ENCODE measurements around the gene QDPR.

The QDPR gene

DNA sequence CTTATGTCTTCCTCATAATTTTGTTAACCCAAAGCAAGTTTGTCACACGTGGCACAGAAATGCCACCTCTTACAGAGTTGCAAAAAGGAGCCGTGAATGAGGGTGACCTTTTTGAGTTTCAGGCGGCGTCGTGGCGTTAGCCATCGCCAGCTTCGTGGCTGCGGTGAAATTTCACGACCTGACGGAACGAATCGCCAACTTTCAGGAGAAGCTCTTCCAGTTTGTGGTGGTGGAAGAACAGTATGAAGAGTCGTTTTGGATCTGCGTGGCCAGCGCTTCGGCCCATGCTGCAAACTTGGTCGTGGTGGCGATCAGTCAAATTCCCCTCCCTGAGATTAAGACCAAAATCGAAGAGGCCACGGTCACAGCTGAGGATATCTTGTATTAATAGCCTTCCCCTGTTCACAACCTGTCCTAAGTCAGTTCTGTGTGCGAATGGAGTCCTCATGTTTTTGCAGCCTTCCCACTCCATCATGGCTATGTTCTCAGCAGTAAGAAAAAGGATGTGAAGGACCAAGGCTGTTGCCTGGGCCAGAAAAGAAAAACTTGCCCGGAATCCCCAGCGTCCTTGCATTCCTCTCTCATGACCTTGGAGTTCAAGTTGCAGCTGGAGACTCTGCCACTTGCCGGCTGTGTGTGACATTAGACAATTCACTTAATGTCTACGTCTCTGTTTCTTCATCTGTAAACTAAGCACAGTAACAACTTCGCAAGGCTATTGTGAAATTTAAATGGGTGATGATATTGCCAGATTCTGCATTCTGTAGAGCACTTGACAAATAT is 15.0 kb upstream of the QDPR start:
- no peak for DNase-seq

DNA sequence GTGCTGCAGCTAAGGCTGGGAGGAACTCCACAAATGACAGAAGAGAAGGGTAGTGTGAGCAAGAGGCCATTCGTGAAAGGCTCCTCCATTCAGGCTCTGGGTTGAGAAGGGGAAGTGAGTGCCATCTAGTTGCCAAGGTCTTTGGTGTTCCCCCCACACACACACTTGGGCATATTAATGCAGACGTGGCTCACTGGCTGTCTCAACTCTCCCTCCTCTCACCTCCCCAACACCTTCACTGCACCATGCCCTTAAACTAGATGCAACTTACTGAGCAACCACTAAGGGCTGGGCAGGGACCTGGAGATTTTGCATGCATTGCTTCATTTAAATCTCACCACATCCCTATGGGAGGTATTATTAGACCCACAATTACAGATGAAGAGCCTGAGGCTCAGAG is 11.8 kb upstream of the QDPR start:
- DNase-seq: peak in 3 of 4 experiments; percentile 8 to 19 (median 15)

DNA sequence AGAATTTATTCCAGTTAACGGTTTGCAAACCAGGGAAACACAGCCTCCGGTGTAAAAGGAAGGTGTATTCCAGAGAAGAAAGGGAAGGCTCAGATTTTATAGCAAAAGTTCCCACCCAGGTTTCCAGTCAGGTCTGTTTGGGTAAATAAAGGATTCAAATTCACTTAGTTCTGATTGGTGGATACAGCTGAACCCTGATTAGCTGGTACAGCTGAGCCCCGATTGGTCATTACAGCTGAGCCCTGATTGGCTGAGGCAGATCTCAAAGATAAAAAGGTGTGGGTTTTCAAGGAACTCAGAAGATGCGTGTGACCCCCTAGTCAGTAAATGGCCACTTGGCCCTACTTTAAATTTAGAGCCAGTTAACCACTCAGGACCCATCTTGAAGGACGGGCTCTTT is 9.7 kb upstream of the QDPR start:
- no peak for DNase-seq

- DNase-seq: no peak
These were observed 5.8 kb upstream of the QDPR start for GRCh38 chr4:17517664-17518063.

GRCh38 chr4:17516980-17517379 is 5.1 kb upstream of the QDPR start:
- DNase-seq: no peak

DNA sequence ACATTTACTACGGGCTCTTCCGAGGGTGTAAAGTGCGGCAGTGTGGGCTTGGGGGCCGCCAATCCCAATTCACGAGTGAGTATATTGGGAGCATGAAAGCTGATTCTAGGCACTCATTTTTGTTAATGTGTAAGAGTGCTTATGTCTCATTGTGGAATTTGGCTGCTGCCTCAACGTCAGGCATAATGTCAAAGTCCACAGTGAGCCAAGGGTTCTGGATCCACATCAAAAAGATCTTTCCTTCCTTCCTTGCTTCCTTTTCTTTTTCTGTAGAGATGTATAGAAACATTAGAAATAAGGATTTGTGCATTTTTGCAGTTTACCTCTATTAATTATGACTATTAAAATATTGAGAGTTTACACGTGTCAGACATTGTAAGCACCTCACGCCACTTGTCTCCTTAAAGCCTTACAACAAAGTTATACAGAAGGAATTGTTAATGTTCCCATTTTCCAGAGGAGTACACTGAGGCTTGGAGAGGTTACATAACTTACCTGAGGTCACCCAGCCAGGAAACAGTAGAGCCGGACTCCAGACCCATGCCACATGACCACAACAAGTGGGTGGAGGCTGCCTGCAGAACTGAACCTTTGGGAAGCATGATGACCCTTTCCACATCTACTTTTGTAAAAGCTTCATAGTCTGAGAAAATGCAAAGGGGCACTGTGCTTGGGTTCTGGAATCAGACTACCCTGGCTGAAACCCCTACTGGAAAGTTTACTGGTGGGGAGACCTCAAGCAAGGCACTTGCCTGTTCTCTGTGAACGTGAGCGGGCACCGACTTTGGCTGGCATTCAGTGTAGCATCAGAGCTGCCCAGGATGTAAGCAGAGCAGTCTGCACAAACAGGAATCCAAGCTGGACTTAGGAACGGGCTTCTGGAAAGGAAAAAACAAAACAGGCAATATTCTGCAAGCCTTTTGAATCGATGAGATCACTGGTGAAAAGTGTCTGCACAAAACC is 3.8 kb upstream of the QDPR start:
- peak in 2 of 4 experiments; percentile 19 to 27 for DNase-seq

GRCh38 chr4:17514865-17515264 is 3.0 kb upstream of the QDPR start, which contains the start of gene CLRN2:
TSS of gene CLRN2 (plus strand) at chr4:17515165. CDS start at chr4:17515267, 102 bp downstream.
- no peak for DNase-seq

DNA sequence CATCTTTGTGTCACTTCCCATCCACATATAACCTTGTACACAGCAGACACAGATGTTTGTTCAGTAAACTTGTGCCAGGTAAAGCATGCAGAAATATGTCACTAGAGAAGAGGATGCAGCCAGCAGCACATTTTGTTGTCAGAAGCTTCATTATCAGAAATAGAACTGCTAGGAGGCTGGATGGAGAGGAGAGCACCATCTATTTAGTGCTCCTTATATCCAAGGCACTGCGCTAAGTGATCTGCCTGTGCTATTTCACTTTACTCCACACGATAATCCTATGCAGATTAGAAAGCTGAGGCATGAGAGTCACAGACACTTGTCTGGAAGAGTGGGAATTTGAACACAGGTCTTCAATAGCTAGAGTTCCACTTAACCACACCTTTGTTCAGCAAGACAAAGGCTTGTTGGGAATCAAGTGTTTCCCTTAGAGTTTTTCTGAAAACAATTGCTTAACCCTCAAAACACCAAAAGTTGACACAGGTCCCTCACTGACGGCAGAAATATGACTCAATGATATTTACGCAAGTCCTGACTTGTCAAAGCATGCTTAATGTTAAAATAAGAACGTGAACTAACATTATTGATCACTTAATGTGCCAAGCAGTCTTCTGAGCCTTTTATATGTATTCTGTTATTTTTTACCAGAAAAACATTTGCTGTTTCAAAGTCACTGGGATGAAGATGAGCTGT is 1.2 kb upstream of the QDPR start:
- DNase-seq: peak in 1 of 4 experiments; percentile 26

- peak; percentile 46 to 66 (median 56) for DNase-seq
These were observed 361 bp downstream of the QDPR start for GRCh38 chr4:17511509-17511949.

GRCh38 chr4:17511051-17511450 is 839 bp downstream of the QDPR start:
- DNase-seq: no peak

DNA sequence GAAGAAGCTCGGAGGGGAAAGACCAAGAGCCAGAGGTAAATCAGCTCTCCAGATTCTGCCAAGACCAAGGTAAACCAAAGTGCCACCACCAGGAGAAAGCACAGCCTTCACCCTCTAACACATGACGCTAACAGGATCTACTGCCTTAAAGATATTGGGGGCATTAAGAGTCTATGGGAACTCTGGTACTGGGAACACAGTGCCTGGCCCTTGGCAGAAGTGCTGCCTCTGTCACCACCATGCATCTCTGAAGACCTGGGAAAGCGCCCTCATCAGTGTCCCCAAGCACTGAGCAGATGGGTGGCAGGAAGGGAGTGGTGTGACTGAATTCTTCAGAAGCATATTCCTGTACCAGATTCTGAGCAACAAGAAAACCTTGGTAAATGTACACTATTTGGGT is 1.3 kb downstream of the QDPR start:
- no peak for DNase-seq

GRCh38 chr4:17504081-17504480 is 7.8 kb downstream of the QDPR start:
- DNase-seq: no peak

- no peak for DNase-seq
These were observed 9.1 kb downstream of the QDPR start for GRCh38 chr4:17502756-17503155.

- no peak for DNase-seq
These were observed 11.3 kb downstream of the QDPR start for GRCh38 chr4:17500574-17500973.

DNA sequence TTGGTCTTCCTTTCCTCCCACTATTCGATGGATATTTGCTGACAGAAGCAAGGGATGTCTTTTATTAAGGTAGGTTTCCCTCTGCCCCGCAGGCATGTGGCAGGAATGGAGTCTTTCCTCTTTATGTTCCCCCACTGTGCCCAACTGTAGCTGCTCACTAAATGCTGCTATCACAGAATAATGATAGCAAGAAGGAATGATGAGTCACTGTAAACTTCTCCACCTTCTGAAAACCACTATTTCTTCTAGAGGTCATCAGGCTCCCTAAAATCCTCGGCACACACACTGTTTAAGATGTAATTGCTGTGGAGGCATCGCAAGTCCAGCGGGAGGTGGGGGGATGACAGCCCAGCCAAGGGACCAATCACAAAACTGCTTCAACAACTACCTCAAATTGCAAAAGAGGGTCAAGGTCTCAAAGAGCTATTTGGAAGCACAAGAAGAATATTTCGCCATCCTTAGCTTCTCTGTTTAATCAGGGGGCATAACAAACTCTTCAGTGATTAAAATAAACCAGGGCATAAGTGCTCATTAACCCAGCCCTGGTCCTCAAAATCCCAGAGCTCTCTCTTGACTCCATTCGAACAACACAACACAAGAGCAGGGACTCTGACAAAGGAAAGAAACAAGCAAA is 13.9 kb downstream of the QDPR start:
- no peak for DNase-seq

GRCh38 chr4:17494258-17495190 is 17.4 kb downstream of the QDPR start:
- peak in 3 of 4 experiments; percentile 16 to 32 (median 22) for DNase-seq

- DNase-seq: no peak
These were observed 18.3 kb downstream of the QDPR start for GRCh38 chr4:17493619-17494018.

GRCh38 chr4:17492876-17493275 is 19.0 kb downstream of the QDPR start:
- DNase-seq: no peak

GRCh38 chr4:17492058-17492741 is 19.7 kb downstream of the QDPR start:
- no peak for DNase-seq

DNA sequence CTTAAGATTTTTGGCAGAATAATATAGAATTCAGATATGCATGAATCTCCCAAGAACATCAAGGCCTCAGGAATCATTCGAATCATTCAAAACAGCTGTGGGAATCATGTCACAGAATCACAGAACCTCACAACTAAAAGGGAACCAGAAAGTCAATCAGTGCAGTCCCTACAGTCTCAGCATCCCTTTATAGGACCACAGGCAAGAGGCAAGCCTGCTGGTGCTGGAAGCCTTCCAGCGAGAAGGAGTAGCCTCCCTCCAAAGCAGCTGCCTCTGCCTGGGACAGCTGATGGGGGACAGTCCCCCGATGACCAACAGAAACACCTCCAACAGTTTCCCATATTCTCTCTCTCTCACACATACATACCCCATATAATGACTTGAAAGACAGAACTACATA is 20.7 kb downstream of the QDPR start:
- DNase-seq: no peak

Data from suppressor macrophage (primary cell).